Measurements from ENCODE around the gene SAMD1. TPM values are rescaled to one million over a fixed set of nuclear protein-coding genes. Genes with fewer than 3 reads are reported as not detected.
A peak's percentile ranks its signal among the peaks of the same experiment; 100 is the strongest.

Gene SAMD1
- total and polyA plus RNA-seq, 2 of the 13 experiments (the other 11 are each of a cell fraction or from before 2014, with no cell fraction given): 17.5 to 45.0 TPM

DNA sequence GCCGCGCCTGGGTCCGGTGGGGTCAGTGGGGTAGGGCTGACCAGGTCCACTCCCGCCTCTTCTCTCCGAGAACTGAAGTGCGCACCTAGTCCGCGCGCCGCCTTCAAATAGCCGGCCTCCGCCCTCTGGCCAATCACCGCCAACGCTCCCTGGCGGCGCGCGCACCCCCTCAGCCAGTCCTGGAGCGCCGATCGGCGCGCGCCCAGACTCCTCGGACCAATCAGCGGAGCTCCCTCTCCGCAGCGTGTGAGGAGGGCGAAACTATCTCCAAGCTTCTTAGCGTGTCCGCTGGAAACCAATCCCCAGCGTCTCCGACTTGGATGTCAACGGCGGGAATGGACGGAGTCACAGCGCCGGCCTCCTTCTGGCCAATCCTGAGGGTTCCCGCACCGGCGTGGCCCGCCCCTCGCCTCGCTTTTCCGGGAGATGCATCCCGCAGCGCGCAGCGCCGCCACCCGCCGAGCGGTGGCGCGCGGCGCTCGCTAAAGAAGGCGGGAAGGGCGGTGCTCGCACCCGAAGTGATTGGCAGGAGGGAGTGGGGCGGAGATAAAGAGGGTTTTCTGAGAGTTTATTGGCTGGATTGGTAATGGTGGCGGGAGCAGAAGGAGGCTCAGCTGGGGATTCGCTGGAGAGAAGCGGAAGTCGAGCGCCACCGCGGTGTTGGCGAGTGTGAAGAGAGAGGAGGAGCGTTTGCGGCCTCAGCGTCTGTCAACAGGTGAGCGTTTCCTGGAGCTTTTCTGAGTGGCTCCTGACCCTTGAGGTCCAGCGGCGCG, 46.1 kb upstream of the SAMD1 start, which contains the start of gene ASF1B (continued):
- peak; percentile 79 for TF ChIP-seq POLR2G (IDR thresholded peaks at IDR 0.05; ENCODE audit: low read depth, low read length)
- TF ChIP-seq ZNF24 (IDR thresholded peaks at IDR 0.05): no peak
- TF ChIP-seq THYN1 (CRISPR knock-in tag; IDR thresholded peaks at IDR 0.05; ENCODE audit: borderline replicate concordance, low read depth): no peak
- TF ChIP-seq, protein P1, sequence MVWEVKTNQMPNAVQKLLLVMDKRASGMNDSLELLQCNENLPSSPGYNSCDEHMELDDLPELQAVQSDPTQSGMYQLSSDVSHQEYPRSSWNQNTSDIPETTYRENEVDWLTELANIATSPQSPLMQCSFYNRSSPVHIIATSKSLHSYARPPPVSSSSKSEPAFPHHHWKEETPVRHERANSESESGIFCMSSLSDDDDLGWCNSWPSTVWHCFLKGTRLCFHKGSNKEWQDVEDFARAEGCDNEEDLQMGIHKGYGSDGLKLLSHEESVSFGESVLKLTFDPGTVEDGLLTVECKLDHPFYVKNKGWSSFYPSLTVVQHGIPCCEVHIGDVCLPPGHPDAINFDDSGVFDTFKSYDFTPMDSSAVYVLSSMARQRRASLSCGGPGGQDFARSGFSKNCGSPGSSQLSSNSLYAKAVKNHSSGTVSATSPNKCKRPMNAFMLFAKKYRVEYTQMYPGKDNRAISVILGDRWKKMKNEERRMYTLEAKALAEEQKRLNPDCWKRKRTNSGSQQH (CRISPR knock-in tag; IDR thresholded peaks at IDR 0.05; ENCODE audit: low read depth): peak; percentile 83; the same call in 1 of the 2 replicates
- TF ChIP-seq ZKSCAN8 (CRISPR knock-in tag; IDR thresholded peaks at IDR 0.05; ENCODE audit: borderline replicate concordance): 0 out of 2 replicates have a peak, but pooled peaks have one; percentile 40
- TF ChIP-seq AGO2 (optimal IDR thresholded peaks at IDR 0.05; ENCODE audit: low read depth, low read length): no peak
- no peak for TF ChIP-seq ZNF782 (CRISPR knock-in tag; IDR thresholded peaks at IDR 0.05; ENCODE audit: borderline replicate concordance)
- peak; percentile 13; the same call in 1 of the 2 replicates for TF ChIP-seq ZNF580 (CRISPR knock-in tag; IDR thresholded peaks at IDR 0.05; ENCODE audit: borderline replicate concordance, low read depth)
- TF ChIP-seq SPEN (CRISPR knock-in tag; IDR thresholded peaks at IDR 0.05; ENCODE audit: low read depth): peak; percentile 56
- TF ChIP-seq, protein P2, sequence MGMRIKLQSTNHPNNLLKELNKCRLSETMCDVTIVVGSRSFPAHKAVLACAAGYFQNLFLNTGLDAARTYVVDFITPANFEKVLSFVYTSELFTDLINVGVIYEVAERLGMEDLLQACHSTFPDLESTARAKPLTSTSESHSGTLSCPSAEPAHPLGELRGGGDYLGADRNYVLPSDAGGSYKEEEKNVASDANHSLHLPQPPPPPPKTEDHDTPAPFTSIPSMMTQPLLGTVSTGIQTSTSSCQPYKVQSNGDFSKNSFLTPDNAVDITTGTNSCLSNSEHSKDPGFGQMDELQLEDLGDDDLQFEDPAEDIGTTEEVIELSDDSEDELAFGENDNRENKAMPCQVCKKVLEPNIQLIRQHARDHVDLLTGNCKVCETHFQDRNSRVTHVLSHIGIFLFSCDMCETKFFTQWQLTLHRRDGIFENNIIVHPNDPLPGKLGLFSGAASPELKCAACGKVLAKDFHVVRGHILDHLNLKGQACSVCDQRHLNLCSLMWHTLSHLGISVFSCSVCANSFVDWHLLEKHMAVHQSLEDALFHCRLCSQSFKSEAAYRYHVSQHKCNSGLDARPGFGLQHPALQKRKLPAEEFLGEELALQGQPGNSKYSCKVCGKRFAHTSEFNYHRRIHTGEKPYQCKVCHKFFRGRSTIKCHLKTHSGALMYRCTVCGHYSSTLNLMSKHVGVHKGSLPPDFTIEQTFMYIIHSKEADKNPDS (CRISPR knock-in tag; IDR thresholded peaks at IDR 0.05): no peak
- TF ChIP-seq ZSCAN20 (CRISPR knock-in tag; IDR thresholded peaks at IDR 0.05; ENCODE audit: borderline replicate concordance): no peak
- no peak for TF ChIP-seq SMARCE1 (IDR thresholded peaks at IDR 0.05; ENCODE audit: borderline replicate concordance)
- no peak for TF ChIP-seq RAD51 (IDR thresholded peaks at IDR 0.05; ENCODE audit: borderline replicate concordance)
- no peak for TF ChIP-seq HHEX (CRISPR knock-in tag; IDR thresholded peaks at IDR 0.05)
- peak; percentile 17 for TF ChIP-seq MEF2D (CRISPR knock-in tag; IDR thresholded peaks at IDR 0.05)
- TF ChIP-seq HOXA9 (CRISPR knock-in tag; IDR thresholded peaks at IDR 0.05; ENCODE audit: borderline replicate concordance): peak; percentile 95
- peak in 1 of 2 experiments; percentile 53; a peak in 1 of 4 replicates for TF ChIP-seq KLF16 (CRISPR knock-in tag; IDR thresholded peaks at IDR 0.05)
- TF ChIP-seq ZNF616 (CRISPR knock-in tag; IDR thresholded peaks at IDR 0.05; ENCODE audit: low read depth): no peak; the same call in 1 of the 2 replicates
- TF ChIP-seq, protein P3, sequence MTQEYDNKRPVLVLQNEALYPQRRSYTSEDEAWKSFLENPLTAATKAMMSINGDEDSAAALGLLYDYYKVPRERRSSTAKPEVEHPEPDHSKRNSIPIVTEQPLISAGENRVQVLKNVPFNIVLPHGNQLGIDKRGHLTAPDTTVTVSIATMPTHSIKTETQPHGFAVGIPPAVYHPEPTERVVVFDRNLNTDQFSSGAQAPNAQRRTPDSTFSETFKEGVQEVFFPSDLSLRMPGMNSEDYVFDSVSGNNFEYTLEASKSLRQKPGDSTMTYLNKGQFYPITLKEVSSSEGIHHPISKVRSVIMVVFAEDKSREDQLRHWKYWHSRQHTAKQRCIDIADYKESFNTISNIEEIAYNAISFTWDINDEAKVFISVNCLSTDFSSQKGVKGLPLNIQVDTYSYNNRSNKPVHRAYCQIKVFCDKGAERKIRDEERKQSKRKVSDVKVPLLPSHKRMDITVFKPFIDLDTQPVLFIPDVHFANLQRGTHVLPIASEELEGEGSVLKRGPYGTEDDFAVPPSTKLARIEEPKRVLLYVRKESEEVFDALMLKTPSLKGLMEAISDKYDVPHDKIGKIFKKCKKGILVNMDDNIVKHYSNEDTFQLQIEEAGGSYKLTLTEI (CRISPR knock-in tag; conservative IDR thresholded peaks at IDR 0.05): no peak
- no peak for TF ChIP-seq TCF12 (IDR thresholded peaks at IDR 0.05)
- TF ChIP-seq TCF12 (CRISPR knock-in tag; IDR thresholded peaks at IDR 0.05): peak; percentile 41
- 0 out of 2 replicates have a peak, but pooled peaks have one; percentile 6 for TF ChIP-seq CBFB (CRISPR knock-in tag; IDR thresholded peaks at IDR 0.05)
- 0 out of 2 replicates have a peak, but pooled peaks have one; percentile 26 for TF ChIP-seq ZNF703 (CRISPR knock-in tag; IDR thresholded peaks at IDR 0.05; ENCODE audit: borderline replicate concordance)
- TF ChIP-seq MTA3 (CRISPR knock-in tag; IDR thresholded peaks at IDR 0.05): no peak
- TF ChIP-seq ZBTB38 (CRISPR knock-in tag; IDR thresholded peaks at IDR 0.05): peak; percentile 70
